CD4-positive, alpha-beta T cell (primary cell): ENCODE results near the gene CSF1R. TPM values are rescaled to one million over a fixed set of nuclear protein-coding genes. Genes with fewer than 3 reads are reported as not detected.

Source experiments
- ATAC-seq: fragments of 200-7000 bp; cut with Tn5 transposase; one replicate; pipeline ENCODE4 v1.10.0; 2022; ENCODE audit warnings: mild to moderate bottlenecking; ENCODE audit not compliant: poor library complexity
- CTCF ChIA-PET: fragments of 350-600 bp; sonication (Branson Sonifier 250); formaldehyde crosslinking; loops from one replicate; lab custom pipeline; 2021; ENCODE audit warnings: antibody characterized with exemption, inconsistent platforms; lab: Charles Lee
- POLR2A ChIA-PET: fragments of 350-600 bp; sonication (Branson Sonifier 250); formaldehyde crosslinking; loops from one replicate; lab custom pipeline; 2021; ENCODE audit warnings: antibody characterized with exemption, inconsistent platforms; lab: Charles Lee
- DNase-seq, 14 experiments: peaks; one replicate each; pipeline ENCODE4 v3.0.0-alpha.2; 2013 to 2020; ENCODE audit warnings: mixed read lengths in 2 of 14
- H3K27ac ChIP-seq, 2 donors: one replicate each; pipeline versions ENCODE4 v1.5.1 to v1.7.0; 2013; ENCODE audit warnings: low read length in 2 of 2, low read depth in 1 of 2, mild to moderate bottlenecking in 1 of 2
- H3K27me3 ChIP-seq, 2 experiments: 1 replicate in 1 of 2; 2 replicates in 1 of 2; pipeline versions ENCODE4 v1.6.1 to v1.7.0; 2013; ENCODE audit warnings: low read length in 2 of 2, control low read depth in 1 of 2, mild to moderate bottlenecking in 1 of 2, moderate library complexity in 1 of 2; ENCODE audit not compliant: insufficient read depth in 2 of 2, control insufficient read depth in 1 of 2
- H3K36me3 ChIP-seq: one replicate; pipeline ENCODE4 v1.6.1; 2013; ENCODE audit warnings: low read length, control low read depth; ENCODE audit not compliant: insufficient read depth
- H3K4me1 ChIP-seq: one replicate; pipeline ENCODE4 v1.6.1; 2013; ENCODE audit warnings: low read length, control low read depth; ENCODE audit not compliant: insufficient read depth
- H3K4me3 ChIP-seq: one replicate; pipeline ENCODE4 v1.5.1; 2013; ENCODE audit warnings: mild to moderate bottlenecking, low read length, moderate library complexity
- H3K9me3 ChIP-seq, 2 experiments: 1 replicate in 1 of 2; 2 replicates in 1 of 2; pipeline versions ENCODE4 v1.6.1 to v1.7.0; 2013; ENCODE audit warnings: low read length in 2 of 2, mild to moderate bottlenecking in 2 of 2, control low read depth in 1 of 2, moderate library complexity in 1 of 2; ENCODE audit not compliant: control insufficient read depth in 1 of 2, insufficient read depth in 1 of 2
- H3K27ac Mint-ChIP-seq: one replicate; pipeline ENCODE4 v1.8.0; 2020; ENCODE audit warnings: mixed read lengths
- H3K27me3 Mint-ChIP-seq: one replicate; pipeline ENCODE4 v1.8.0; 2021; ENCODE audit warnings: mixed read lengths
- H3K36me3 Mint-ChIP-seq: one replicate; pipeline ENCODE4 v1.8.0; 2021; ENCODE audit warnings: low read depth, mixed read lengths
- H3K4me1 Mint-ChIP-seq: one replicate; pipeline ENCODE4 v1.8.0; 2021; ENCODE audit warnings: low read depth, mixed read lengths
- H3K4me3 Mint-ChIP-seq: one replicate; pipeline ENCODE4 v1.8.0; 2020; ENCODE audit warnings: mild to moderate bottlenecking, mixed read lengths
- H3K9me3 Mint-ChIP-seq: one replicate; pipeline ENCODE4 v1.8.0; 2020; ENCODE audit warnings: mixed read lengths
- intact Hi-C, 2 experiments: fragments of 100-400 bp; cut with DNase I in 1 of 2; cut with micrococcal nuclease in 1 of 2; formaldehyde crosslinking; loops; one replicate each; pipeline versions ENCODE4 v1.15.1 to v1.9.0; 2023 to 2025; cut with DNase I, micrococcal nuclease
- total RNA-seq, 174 experiments: library from RNA in 2 of 174; stranded (reverse) in 2 of 174; gene quantifications; one replicate each; pipeline ENCODE4 v1.2.3 and lab custom pipeline; 2021 to 2026
- TF ChIP-seq, protein P1 (sequence below): fragments of 200-600 bp; IDR thresholded peaks from one replicate; pipeline ENCODE4 v1.8.0; 2022; ENCODE audit warnings: antibody characterized with exemption, mild to moderate bottlenecking

The CSF1R gene
- total RNA-seq, 2 experiments from 2014 or later = 0.45 to 0.52 TPM

- no peaks in the 10 kb centered on the region for H3K27me3 Mint-ChIP-seq
- Histone ChIP-seq H3K4me3 (no peak overlapping the region), H3K4me1 (no peaks in the 10 kb centered on the region), H3K27me3 (no peaks in the 10 kb centered on the region), H3K36me3 (peaks cover 42% of the 10 kb centered on the region), H3K9me3 (no peaks in the 10 kb centered on the region), H3K27ac (no peak overlapping the region)
- DNase-seq = no peak
- intact Hi-C loops = no loop called here
- H3K4me1 Mint-ChIP-seq = no peaks in the 10 kb centered on the region
- H3K36me3 Mint-ChIP-seq = peaks cover 47% of the 10 kb centered on the region
- H3K4me3 Mint-ChIP-seq = no peak overlapping the region
- H3K27ac Mint-ChIP-seq = no peak overlapping the region
- no peaks in the 10 kb centered on the region for H3K9me3 Mint-ChIP-seq
- ChIA-PET CTCF (no interaction called here), POLR2A (no interaction called here)
- no peak for ATAC-seq
- TF ChIP-seq, protein P1, sequence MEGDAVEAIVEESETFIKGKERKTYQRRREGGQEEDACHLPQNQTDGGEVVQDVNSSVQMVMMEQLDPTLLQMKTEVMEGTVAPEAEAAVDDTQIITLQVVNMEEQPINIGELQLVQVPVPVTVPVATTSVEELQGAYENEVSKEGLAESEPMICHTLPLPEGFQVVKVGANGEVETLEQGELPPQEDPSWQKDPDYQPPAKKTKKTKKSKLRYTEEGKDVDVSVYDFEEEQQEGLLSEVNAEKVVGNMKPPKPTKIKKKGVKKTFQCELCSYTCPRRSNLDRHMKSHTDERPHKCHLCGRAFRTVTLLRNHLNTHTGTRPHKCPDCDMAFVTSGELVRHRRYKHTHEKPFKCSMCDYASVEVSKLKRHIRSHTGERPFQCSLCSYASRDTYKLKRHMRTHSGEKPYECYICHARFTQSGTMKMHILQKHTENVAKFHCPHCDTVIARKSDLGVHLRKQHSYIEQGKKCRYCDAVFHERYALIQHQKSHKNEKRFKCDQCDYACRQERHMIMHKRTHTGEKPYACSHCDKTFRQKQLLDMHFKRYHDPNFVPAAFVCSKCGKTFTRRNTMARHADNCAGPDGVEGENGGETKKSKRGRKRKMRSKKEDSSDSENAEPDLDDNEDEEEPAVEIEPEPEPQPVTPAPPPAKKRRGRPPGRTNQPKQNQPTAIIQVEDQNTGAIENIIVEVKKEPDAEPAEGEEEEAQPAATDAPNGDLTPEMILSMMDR = no peak
These were observed 30.9 kb downstream of the CSF1R start for GRCh38 chr5:150055326-150056074.

DNA sequence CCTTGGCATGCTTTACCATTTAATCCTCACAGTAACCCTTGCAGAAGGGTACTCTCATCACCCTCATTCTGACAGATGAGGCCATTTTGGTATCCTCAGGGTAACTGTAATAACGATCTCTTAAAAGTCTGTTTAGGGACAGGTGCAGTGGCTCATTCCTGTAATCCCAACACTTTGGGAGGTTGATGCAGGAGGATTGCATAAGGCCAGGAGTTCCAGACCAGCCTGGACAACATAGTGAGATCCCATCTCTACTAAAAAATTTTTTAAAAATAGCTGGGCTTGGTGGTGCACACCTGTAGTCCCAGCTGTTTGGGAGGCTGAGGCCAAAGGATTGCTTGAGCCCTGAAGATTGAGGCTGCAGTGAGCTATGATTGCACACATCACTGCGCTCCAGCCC lies 31.8 kb downstream of the CSF1R start:
- no peak overlapping the region for H3K4me3 ChIP-seq
- intact Hi-C loops = no loop called here
- no peaks in the 10 kb centered on the region for H3K9me3 ChIP-seq
- POLR2A ChIA-PET = no interaction called here
- no peak for DNase-seq
- CTCF ChIA-PET = no interaction called here
- no peaks in the 10 kb centered on the region for H3K9me3 Mint-ChIP-seq
- H3K4me1 ChIP-seq = no peaks in the 10 kb centered on the region
- H3K27ac Mint-ChIP-seq = no peak overlapping the region
- TF ChIP-seq, protein P1 = no peak
- ATAC-seq = no peak
- H3K27ac ChIP-seq = no peak overlapping the region
- peaks cover 57% of the 10 kb centered on the region for H3K36me3 Mint-ChIP-seq
- peaks cover 50% of the 10 kb centered on the region for H3K36me3 ChIP-seq
- no peaks in the 10 kb centered on the region for H3K4me1 Mint-ChIP-seq
- H3K27me3 ChIP-seq = no peaks in the 10 kb centered on the region
- H3K4me3 Mint-ChIP-seq = no peak overlapping the region
- no peaks in the 10 kb centered on the region for H3K27me3 Mint-ChIP-seq

DNA sequence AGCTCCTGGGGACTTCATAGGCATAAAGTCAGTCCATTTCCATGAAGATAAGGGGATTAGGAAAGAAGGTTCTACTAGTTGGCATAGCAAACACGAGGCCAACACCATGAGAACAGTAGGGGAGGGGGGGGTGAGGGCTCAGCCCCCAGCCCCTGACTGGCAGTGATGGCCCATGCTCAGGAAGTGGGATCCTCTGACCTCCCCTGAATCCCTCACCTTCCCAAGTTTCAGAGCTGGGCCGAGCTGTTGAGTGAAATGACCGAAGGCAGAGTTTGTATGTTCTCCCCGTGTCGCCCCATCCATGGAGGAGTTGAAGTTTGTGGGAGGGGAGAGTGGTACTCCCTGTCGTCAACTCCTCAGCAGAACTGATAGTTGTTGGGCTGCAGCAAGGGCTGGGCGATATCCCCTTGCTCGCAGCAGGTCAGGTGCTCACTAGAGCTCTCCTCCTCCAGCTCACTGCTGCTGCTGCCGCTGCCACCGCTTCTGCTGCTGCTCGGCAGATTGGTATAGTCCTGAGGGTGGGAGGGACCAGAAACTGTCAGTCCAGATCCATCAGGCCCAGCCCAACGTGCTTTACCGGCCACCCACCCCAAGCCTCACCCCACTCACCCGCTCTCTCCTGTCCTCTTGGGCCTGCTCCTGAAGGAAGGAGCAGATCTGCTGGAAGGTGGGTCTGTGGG lies 32.5 kb downstream of the CSF1R start:
- Mint-ChIP-seq H3K27me3 (no peaks in the 10 kb centered on the region), H3K4me3 (no peak overlapping the region), H3K36me3 (peaks cover 64% of the 10 kb centered on the region), H3K27ac (no peak overlapping the region), H3K9me3 (no peaks in the 10 kb centered on the region), H3K4me1 (no peaks in the 10 kb centered on the region)
- intact Hi-C loops = no loop called here
- DNase-seq = no peak
- no peak overlapping the region for H3K4me3 ChIP-seq
- peaks cover 57% of the 10 kb centered on the region for H3K36me3 ChIP-seq
- no peaks in the 10 kb centered on the region for H3K4me1 ChIP-seq
- no peaks in the 10 kb centered on the region for H3K9me3 ChIP-seq
- H3K27me3 ChIP-seq = no peaks in the 10 kb centered on the region
- ChIA-PET CTCF (no interaction called here), POLR2A (no interaction called here)
- no peak overlapping the region for H3K27ac ChIP-seq
- TF ChIP-seq, protein P1 = no peak
- ATAC-seq = no peak
